ENCODE measurements around the gene CER1. TPM values are rescaled to one million over a fixed set of nuclear protein-coding genes. Genes with fewer than 3 reads are reported as not detected.
"Not testable (repeated sequence)": the region's sequence is repeated elsewhere in the genome, so short reads cannot be mapped to it uniquely, and the experiment has no call there.

Gene CER1
- total and polyA plus RNA-seq, 2 experiments from 2014 or later, result 0.18 to 1.8 TPM

DNA sequence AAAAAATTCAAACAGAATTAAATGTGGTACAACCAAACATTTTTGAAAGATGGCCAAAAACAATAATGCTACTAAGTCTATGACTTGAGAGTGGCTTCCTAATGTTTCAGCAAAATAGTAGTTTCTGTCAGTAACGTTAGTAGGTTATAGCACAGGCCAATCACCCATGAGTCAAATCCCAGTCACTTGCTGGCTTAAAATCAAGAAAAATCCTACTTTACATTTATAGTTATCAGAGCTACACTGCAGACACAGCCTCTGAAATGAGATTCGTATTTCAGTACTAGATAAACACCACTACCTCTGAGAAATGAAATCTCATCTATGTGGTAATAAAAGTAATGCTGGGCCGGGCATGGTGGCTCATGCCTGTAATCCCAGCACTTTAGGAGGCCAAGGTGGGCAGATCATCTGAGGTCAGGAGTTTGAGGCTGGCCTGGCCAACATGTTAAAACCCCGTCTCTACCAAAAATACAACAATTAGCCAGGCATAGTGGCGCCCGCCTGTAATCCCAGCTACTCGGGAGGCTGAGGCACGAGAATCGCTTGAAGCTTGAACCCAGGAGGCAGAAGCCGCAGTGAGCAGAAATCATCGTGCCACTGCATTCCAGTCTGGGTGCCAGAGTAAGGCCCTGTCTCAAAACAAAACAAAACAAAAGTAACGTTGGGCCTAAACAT lies 35.4 kb downstream of the CER1 start:
- Histone ChIP-seq H3K27me3 (no peaks in the 10 kb centered on the region), H3K4me1 (ENCODE audit: low read depth) (no peaks in the 10 kb centered on the region), H3K27ac (no peak overlapping the region), H3K9me3 (ENCODE audit: low read depth) (no peaks in the 10 kb centered on the region), H3K4me3 (no peak overlapping the region), H3K36me3 (peaks cover 17% of the 10 kb centered on the region)
- no peak for TF ChIP-seq CTCF (IDR thresholded peaks at IDR 0.05; ENCODE audit: low read depth, low read length)
- peak in 1 of 2 donors; percentile 67 for DNase-seq (ENCODE audit: low read depth in 1 of 2, low spot score in 1 of 2)

GRCh38 chr9:14686168-14686567 lies 36.4 kb downstream of the CER1 start:
- no peaks in the 10 kb centered on the region for H3K4me1 ChIP-seq (ENCODE audit: low read depth)

DNA sequence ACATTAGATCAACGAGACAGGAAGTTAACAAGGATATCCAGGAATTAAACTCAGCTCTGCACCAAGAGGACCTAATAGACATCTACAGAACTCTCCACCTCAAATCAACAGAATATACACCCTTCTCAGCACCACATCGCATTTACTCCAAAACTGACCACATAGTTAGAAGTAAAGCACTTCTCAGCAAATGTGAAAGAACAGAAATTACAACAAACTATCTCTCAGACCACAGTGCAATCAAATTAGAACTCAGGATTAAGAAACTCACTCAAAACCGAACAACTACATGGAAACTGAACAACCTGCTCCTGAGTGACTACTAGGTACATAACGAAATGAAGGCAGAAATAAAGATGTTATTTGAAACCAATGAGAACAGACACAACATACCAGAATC lies 39.9 kb downstream of the CER1 start:
- H3K4me3 ChIP-seq; DNase-seq (ENCODE audit: low read depth in 1 of 2, low spot score in 1 of 2); H3K9me3 ChIP-seq (ENCODE audit: low read depth); H3K4me1 ChIP-seq (ENCODE audit: low read depth); H3K27ac ChIP-seq; H3K36me3 ChIP-seq; H3K27me3 ChIP-seq: not testable (repeated sequence)

More at GRCh38 chr9:14686168-14686567, 36.4 kb downstream of the CER1 start:
- H3K36me3 ChIP-seq, result peaks cover 17% of the 10 kb centered on the region
- H3K27ac ChIP-seq, result no peak overlapping the region
- no peak for DNase-seq (ENCODE audit: low read depth in 1 of 2, low spot score in 1 of 2)
- H3K4me3 ChIP-seq, result no peak overlapping the region
- H3K27me3 ChIP-seq, result no peaks in the 10 kb centered on the region
- no peaks in the 10 kb centered on the region for H3K9me3 ChIP-seq (ENCODE audit: low read depth)
- TF ChIP-seq CTCF (IDR thresholded peaks at IDR 0.05; ENCODE audit: low read depth, low read length), result no peak

GRCh38 chr9:14678776-14679175 lies 43.8 kb downstream of the CER1 start:
- TF ChIP-seq CTCF (IDR thresholded peaks at IDR 0.05; ENCODE audit: low read depth, low read length), result no peak
- no peaks in the 10 kb centered on the region for H3K9me3 ChIP-seq (ENCODE audit: low read depth)
- no peak overlapping the region for H3K27ac ChIP-seq
- DNase-seq (ENCODE audit: low read depth in 1 of 2, low spot score in 1 of 2), result no peak
- no peak overlapping the region for H3K4me3 ChIP-seq
- no peaks in the 10 kb centered on the region for H3K27me3 ChIP-seq
- no peaks in the 10 kb centered on the region for H3K4me1 ChIP-seq (ENCODE audit: low read depth)
- H3K36me3 ChIP-seq, result peaks cover 3% of the 10 kb centered on the region

DNA sequence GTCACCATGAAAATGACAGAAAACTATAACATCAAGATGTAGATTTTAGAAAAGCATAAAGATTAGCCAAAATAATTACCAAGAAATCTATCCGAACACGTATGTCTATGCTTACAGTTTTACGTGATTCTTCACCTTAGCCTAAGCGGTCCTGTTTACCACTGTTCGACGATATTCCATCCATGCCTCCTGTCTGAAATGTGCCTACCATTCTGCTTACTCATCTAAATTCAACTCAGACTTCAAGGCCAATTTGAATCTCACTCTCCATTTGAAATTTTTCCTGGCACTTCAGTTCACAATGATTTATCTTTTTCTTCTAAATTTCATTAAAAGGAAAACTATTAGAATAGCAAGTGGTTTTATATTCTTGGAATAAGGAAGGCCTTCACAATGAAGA lies 44.7 kb downstream of the CER1 start:
- Histone ChIP-seq H3K4me1 (ENCODE audit: low read depth) (no peaks in the 10 kb centered on the region), H3K9me3 (ENCODE audit: low read depth) (no peaks in the 10 kb centered on the region), H3K4me3 (no peak overlapping the region), H3K27me3 (no peaks in the 10 kb centered on the region), H3K27ac (no peak overlapping the region), H3K36me3 (peaks cover 7% of the 10 kb centered on the region)
- DNase-seq (ENCODE audit: low read depth in 1 of 2, low spot score in 1 of 2), result no peak
- TF ChIP-seq CTCF (IDR thresholded peaks at IDR 0.05; ENCODE audit: low read depth, low read length), result no peak

DNA sequence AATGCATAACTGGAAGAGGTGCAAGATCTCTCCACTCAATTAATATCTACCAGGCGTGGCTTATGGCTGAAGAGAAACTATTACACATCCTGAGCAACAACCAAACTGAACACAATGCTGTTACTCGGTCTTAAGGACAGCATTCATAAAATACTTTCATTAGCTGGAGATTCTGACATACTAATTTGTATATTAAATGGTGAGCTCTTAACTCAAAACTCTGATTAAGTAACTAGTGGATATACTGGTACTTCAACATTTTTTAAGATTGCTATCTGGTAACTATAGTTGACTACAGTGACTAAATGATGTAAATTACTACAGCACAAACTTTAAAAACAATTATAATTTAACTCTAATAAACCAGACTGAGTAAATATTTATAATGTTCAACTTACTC lies 45.1 kb downstream of the CER1 start:
- DNase-seq (ENCODE audit: low read depth in 1 of 2, low spot score in 1 of 2), result no peak
- no peaks in the 10 kb centered on the region for H3K4me1 ChIP-seq (ENCODE audit: low read depth)
- H3K27ac ChIP-seq, result no peak overlapping the region
- TF ChIP-seq CTCF (IDR thresholded peaks at IDR 0.05; ENCODE audit: low read depth, low read length), result no peak
- no peaks in the 10 kb centered on the region for H3K27me3 ChIP-seq
- H3K36me3 ChIP-seq, result peaks cover 11% of the 10 kb centered on the region
- H3K4me3 ChIP-seq, result no peak overlapping the region
- no peaks in the 10 kb centered on the region for H3K9me3 ChIP-seq (ENCODE audit: low read depth)

Measured in cardiac muscle cell (in vitro differentiated cells and primary cell).